ENCODE data around the gene SLC25A29. TPM values are rescaled to one million over a fixed set of nuclear protein-coding genes. Genes with fewer than 3 reads are reported as not detected.
"Not testable (repeated sequence)": the region's sequence is repeated elsewhere in the genome, so short reads cannot be mapped to it uniquely, and the experiment has no call there.

The SLC25A29 gene
- total and polyA plus RNA-seq, 7 experiments from 2014 or later: 0.38 to 25.6 (median 9.7) TPM

- no peak for ATAC-seq
These were observed 14.8 kb downstream of the SLC25A29 start for GRCh38 chr14:100291305-100292075.

GRCh38 chr14:100290607-100291304 lies 15.5 kb downstream of the SLC25A29 start:
- ATAC-seq: no peak

More at GRCh38 chr14:100291305-100292075, 14.8 kb downstream of the SLC25A29 start:
- ChIA-PET POLR2A (no interaction called here), CTCF (interaction anchor here (0.7 kb wide), 1 partner anchor 354 kb away, joined by 4 read pairs; no protein-coding TSS in a partner anchor)
- no peak for DNase-seq
- Histone ChIP-seq H3K36me3 (ENCODE audit: control insufficient read depth in 2 of 3, insufficient read depth in 3 of 3, low read length in 3 of 3) (no peaks in the 10 kb centered on the region), H3K27ac (ENCODE audit: low read depth, low read length) (no peak overlapping the region), H3K4me1 (ENCODE audit: control insufficient read depth in 2 of 2, insufficient read depth in 2 of 2, low read length in 2 of 2) (no peaks in the 10 kb centered on the region), H3K27me3 (ENCODE audit: control insufficient read depth in 2 of 2, insufficient read depth in 2 of 2, low read length in 2 of 2) (no peaks in the 10 kb centered on the region), H3K9me3 (ENCODE audit: control insufficient read depth in 2 of 3, low read length in 3 of 3) (no peaks in the 10 kb centered on the region), H3K4me3 (ENCODE audit: low read length) (no peak overlapping the region)
- Mint-ChIP-seq H3K27me3 (no peaks in the 10 kb centered on the region), H3K36me3 (no peaks in the 10 kb centered on the region), H3K9me3 (no peaks in the 10 kb centered on the region), H3K4me1 (peaks cover 0 to 5% (median 0%) of the 10 kb centered on the region in 7 donors), H3K27ac (no peak overlapping the region), H3K4me3 (no peak overlapping the region)
- intact Hi-C loops (cut with micrococcal nuclease): no loop called here

GRCh38 chr14:100289916-100290606 lies 16.2 kb downstream of the SLC25A29 start:
- peaks cover 0 to 7% (median 5%) of the 10 kb centered on the region in 7 donors for H3K4me1 Mint-ChIP-seq
- H3K36me3 ChIP-seq (ENCODE audit: control insufficient read depth in 2 of 3, insufficient read depth in 3 of 3, low read length in 3 of 3): peaks cover 0 to 4% (median 0%) of the 10 kb centered on the region in 3 experiments
- CTCF ChIA-PET: interaction anchor here (0.7 to 1.2 kb wide), 2 partner anchors 27 to 42 kb away, joined by 3 read pairs; no protein-coding TSS in a partner anchor
- POLR2A ChIA-PET: no interaction called here
- H3K27me3 Mint-ChIP-seq: no peaks in the 10 kb centered on the region
- no peaks in the 10 kb centered on the region for H3K27me3 ChIP-seq (ENCODE audit: control insufficient read depth in 2 of 2, insufficient read depth in 2 of 2, low read length in 2 of 2)
- DNase-seq (no peak), ATAC-seq (no peak)
- no peaks in the 10 kb centered on the region for H3K9me3 ChIP-seq (ENCODE audit: control insufficient read depth in 2 of 3, low read length in 3 of 3)
- no peaks in the 10 kb centered on the region for H3K36me3 Mint-ChIP-seq
- H3K4me3 ChIP-seq (ENCODE audit: low read length): no peak overlapping the region
- no peak overlapping the region for H3K27ac Mint-ChIP-seq
- intact Hi-C loops (cut with micrococcal nuclease): loop anchor here in 1 of 2 donors (5.0 kb wide), 1 partner anchor 223 kb away; the partner anchor contains the start of gene EVL
- H3K9me3 Mint-ChIP-seq: no peaks in the 10 kb centered on the region
- peaks cover 0 to 6% of the 10 kb centered on the region in 2 donors for H3K4me1 ChIP-seq (ENCODE audit: control insufficient read depth in 2 of 2, insufficient read depth in 2 of 2, low read length in 2 of 2)
- H3K27ac ChIP-seq (ENCODE audit: low read depth, low read length): no peak overlapping the region
- no peak overlapping the region for H3K4me3 Mint-ChIP-seq

More at GRCh38 chr14:100290607-100291304, 15.5 kb downstream of the SLC25A29 start:
- H3K36me3 ChIP-seq (ENCODE audit: control insufficient read depth in 2 of 3, insufficient read depth in 3 of 3, low read length in 3 of 3): no peaks in the 10 kb centered on the region
- no peaks in the 10 kb centered on the region for H3K36me3 Mint-ChIP-seq
- H3K4me3 Mint-ChIP-seq: no peak overlapping the region
- CTCF ChIA-PET: interaction anchor here (1.2 kb wide), 1 partner anchor 26 kb away, joined by 3 read pairs; no protein-coding TSS in a partner anchor
- H3K27me3 Mint-ChIP-seq: no peaks in the 10 kb centered on the region
- DNase-seq: no peak
- no peaks in the 10 kb centered on the region for H3K9me3 ChIP-seq (ENCODE audit: control insufficient read depth in 2 of 3, low read length in 3 of 3)
- H3K4me1 ChIP-seq (ENCODE audit: control insufficient read depth in 2 of 2, insufficient read depth in 2 of 2, low read length in 2 of 2): peaks cover 0 to 5% of the 10 kb centered on the region in 2 donors
- no peak overlapping the region for H3K27ac Mint-ChIP-seq
- no peak overlapping the region for H3K4me3 ChIP-seq (ENCODE audit: low read length)
- POLR2A ChIA-PET: no interaction called here
- H3K4me1 Mint-ChIP-seq: peaks cover 0 to 7% (median 5%) of the 10 kb centered on the region in 7 donors
- H3K27ac ChIP-seq (ENCODE audit: low read depth, low read length): no peak overlapping the region
- no peaks in the 10 kb centered on the region for H3K27me3 ChIP-seq (ENCODE audit: control insufficient read depth in 2 of 2, insufficient read depth in 2 of 2, low read length in 2 of 2)
- H3K9me3 Mint-ChIP-seq: no peaks in the 10 kb centered on the region
- intact Hi-C loops (cut with micrococcal nuclease): no loop called here

GRCh38 chr14:100288382-100289185 lies 17.7 kb downstream of the SLC25A29 start:
- Mint-ChIP-seq H3K27ac (no peak overlapping the region), H3K4me1 (peaks cover 0 to 11% (median 5%) of the 10 kb centered on the region in 7 donors), H3K4me3 (no peak overlapping the region), H3K36me3 (no peaks in the 10 kb centered on the region), H3K27me3 (no peaks in the 10 kb centered on the region), H3K9me3 (no peaks in the 10 kb centered on the region)
- peaks cover 0 to 4% (median 0%) of the 10 kb centered on the region in 3 experiments for H3K36me3 ChIP-seq (ENCODE audit: control insufficient read depth in 2 of 3, insufficient read depth in 3 of 3, low read length in 3 of 3)
- no peak overlapping the region for H3K27ac ChIP-seq (ENCODE audit: low read depth, low read length)
- H3K9me3 ChIP-seq (ENCODE audit: control insufficient read depth in 2 of 3, low read length in 3 of 3): no peaks in the 10 kb centered on the region
- intact Hi-C loops (cut with micrococcal nuclease): loop anchor here in 1 of 2 donors (5.0 kb wide), 1 partner anchor 221 kb away; the partner anchor contains the start of gene EVL
- H3K4me1 ChIP-seq (ENCODE audit: control insufficient read depth in 2 of 2, insufficient read depth in 2 of 2, low read length in 2 of 2): peaks cover 0 to 6% of the 10 kb centered on the region in 2 donors
- POLR2A ChIA-PET: interaction anchor here (0.6 kb wide), 1 partner anchor 26 kb away, joined by 3 read pairs; no protein-coding TSS in a partner anchor
- ATAC-seq: no peak
- H3K27me3 ChIP-seq (ENCODE audit: control insufficient read depth in 2 of 2, insufficient read depth in 2 of 2, low read length in 2 of 2): no peaks in the 10 kb centered on the region
- DNase-seq: no peak
- CTCF ChIA-PET: no interaction called here
- no peak overlapping the region for H3K4me3 ChIP-seq (ENCODE audit: low read length)

- CTCF ChIA-PET, ATAC-seq: not testable (repeated sequence)
- intact Hi-C loops (cut with micrococcal nuclease): loop anchor here in 1 of 2 donors (5.0 kb wide), 1 partner anchor 221 kb away; the partner anchor contains the start of gene EVL
These were observed 18.3 kb downstream of the SLC25A29 start for GRCh38 chr14:100287998-100288295.

More at GRCh38 chr14:100287998-100288295, 18.3 kb downstream of the SLC25A29 start:
- Mint-ChIP-seq H3K4me1 (peaks cover 0 to 11% (median 5%) of the 10 kb centered on the region in 7 donors), H3K4me3 (peak overlapping the region in 1 of 10 donors; percentile 75)
- H3K27ac ChIP-seq (ENCODE audit: low read depth, low read length); H3K27ac Mint-ChIP-seq; H3K27me3 ChIP-seq (ENCODE audit: control insufficient read depth in 2 of 2, insufficient read depth in 2 of 2, low read length in 2 of 2); H3K27me3 Mint-ChIP-seq; H3K36me3 Mint-ChIP-seq; DNase-seq; H3K9me3 Mint-ChIP-seq; H3K4me1 ChIP-seq (ENCODE audit: control insufficient read depth in 2 of 2, insufficient read depth in 2 of 2, low read length in 2 of 2); H3K9me3 ChIP-seq (ENCODE audit: control insufficient read depth in 2 of 3, low read length in 3 of 3); H3K4me3 ChIP-seq (ENCODE audit: low read length); H3K36me3 ChIP-seq (ENCODE audit: control insufficient read depth in 2 of 3, insufficient read depth in 3 of 3, low read length in 3 of 3): not testable (repeated sequence)
- POLR2A ChIA-PET: interaction anchor here (0.6 kb wide), 1 partner anchor 27 kb away, joined by 3 read pairs; no protein-coding TSS in a partner anchor

Measured in naive thymus-derived CD4-positive, alpha-beta T cell (primary cell).